ENCODE data around the gene CTNNA2.

The CTNNA2 gene

GRCh38 chr2:80655265-80655664, 1142.4 kb downstream of the CTNNA2 start:
- no peak for DNase-seq

GRCh38 chr2:80670763-80671162, 1157.9 kb downstream of the CTNNA2 start:
- no peak for DNase-seq

- DNase-seq: no peak
Observed at GRCh38 chr2:80687524-80687923, 1174.7 kb downstream of the CTNNA2 start.

- no peak for DNase-seq
Observed at GRCh38 chr2:80689106-80689505, 1176.3 kb downstream of the CTNNA2 start.
